Stomach (tissue), 9 donors: ENCODE data around the gene ENOX1. TPM values are rescaled to one million over a fixed set of nuclear protein-coding genes. Genes with fewer than 3 reads are reported as not detected.

ENCODE experiments used
- DNase-seq, 2 donors: peaks; one replicate each; pipeline versions ENCODE4 v3.0.0 to v3.0.0-alpha.2; 2013 to 2019
- H3K27ac ChIP-seq, 5 donors: fragments of 200-600 bp in 4 of 5; sonication (generic) in 4 of 5; one replicate each; pipeline ENCODE4 v1.5.1; 2013 to 2019; ENCODE audit warnings: mild to moderate bottlenecking in 1 of 5, moderate library complexity in 1 of 5
- H3K27me3 ChIP-seq, 3 donors: fragments of 200-600 bp; sonication (generic); one replicate each; pipeline ENCODE4 v1.5.1; 2017 to 2019; ENCODE audit warnings: mixed run types in 1 of 3
- H3K36me3 ChIP-seq, 4 donors: fragments of 200-600 bp; sonication (generic); 1 replicate in 3 of 4; 2 replicates in 1 of 4; pipeline ENCODE4 v1.5.1; 2016 to 2019
- H3K4me1 ChIP-seq, 4 donors: fragments of 200-600 bp; sonication (generic); one replicate each; pipeline ENCODE4 v1.5.1; 2016 to 2019
- H3K4me3 ChIP-seq, 4 donors: fragments of 200-600 bp; sonication (generic) in 3 of 4; one replicate each; pipeline ENCODE4 v1.5.1; 2016 to 2019; ENCODE audit warnings: mild to moderate bottlenecking in 1 of 4
- H3K9me3 ChIP-seq, 4 donors: fragments of 200-600 bp; sonication (generic); one replicate each; pipeline ENCODE4 v1.5.1; 2016 to 2019
- CTCF ChIP-seq, 7 experiments: fragments of 450-650 bp in 4 of 7; fragments of 200-600 bp in 3 of 7; sonication (generic) in 3 of 7; IDR thresholded peaks; one replicate each; pipeline ENCODE4 v1.5.1; 2016 to 2019; ENCODE audit warnings: antibody characterized with exemption in 7 of 7, control low read depth in 2 of 7, mild to moderate bottlenecking in 1 of 7
- EP300 ChIP-seq: sonication (generic); formaldehyde crosslinking; IDR thresholded peaks from one replicate; pipeline ENCODE4 v1.6.1; 2017; ENCODE audit warnings: antibody characterized with exemption
- POLR2A ChIP-seq, 4 donors: fragments of 450-650 bp; IDR thresholded peaks; one replicate each; pipeline ENCODE4 v1.6.1; 2016; ENCODE audit warnings: antibody characterized with exemption in 4 of 4, control low read depth in 2 of 4, mild to moderate bottlenecking in 1 of 4, moderate library complexity in 1 of 4
- POLR2AphosphoS5 ChIP-seq, 3 donors: sonication (generic); formaldehyde crosslinking; IDR thresholded peaks; one replicate each; pipeline ENCODE4 v1.6.1; 2016; ENCODE audit warnings: antibody characterized with exemption in 3 of 3
- WGBS, 5 donors: extraction: QIAGEN DNeasy Blood & Tissue Kit in 3 of 5; methylation state at CpG; one replicate each; pipeline versions ENCODE4 v1.1.5 to v1.1.7; 2013 to 2018; 5-methylcytosine and 5-hydroxymethylcytosine counted together
- intact Hi-C: fragments of 100-400 bp; cut with DNase I; formaldehyde crosslinking; loops from one replicate; pipeline ENCODE4 v1.15.1; 2023; ENCODE audit warnings: low total_unique reads
- polyA plus RNA-seq, 3 donors: library from polyadenylated mRNA; stranded (reverse); fragments of 200-250 nt; gene quantifications; one replicate each; pipeline ENCODE4 v1.2.3, GENCODE V29; 2013
- total RNA-seq, 5 donors: library from RNA; depleted of rRNA; stranded (reverse); fragments of >200 nt; gene quantifications; one replicate each; pipeline versions ENCODE4 v1.1.0 to v1.2.3, GENCODE V29; 2014 to 2016
- donor health status: healthy with polysubstance abuse.
- donor health status: Bipolar disorder and iron deficiency.
- donor health status: healthy.

Gene ENOX1
- total and polyA plus RNA-seq, 8 donors, result 0.46 to 6.2 (median 1.4) TPM; not detected in 1

GRCh38 chr13:43266936-43267615 is 519.7 kb downstream of the ENOX1 start:
- Histone ChIP-seq H3K9me3 (no peaks in the 10 kb centered on the region), H3K4me1 (peaks cover 12 to 30% (median 21%) of the 10 kb centered on the region in 4 donors), H3K27me3 (no peaks in the 10 kb centered on the region), H3K27ac (no peak overlapping the region), H3K36me3 (no peaks in the 10 kb centered on the region), H3K4me3 (no peak overlapping the region)
- intact Hi-C loops, result no loop called here
- WGBS, 5 donors, result 83 to 88% (median 84%) methylated on average over 9 of the region's 9 CpGs
- DNase-seq, result peak in 1 of 2 donors; percentile 24
- TF ChIP-seq POLR2AphosphoS5 (IDR thresholded peaks at IDR 0.05) (no peak), CTCF (IDR thresholded peaks at IDR 0.05) (no peak), POLR2A (IDR thresholded peaks at IDR 0.05) (no peak), EP300 (no peak)

DNA sequence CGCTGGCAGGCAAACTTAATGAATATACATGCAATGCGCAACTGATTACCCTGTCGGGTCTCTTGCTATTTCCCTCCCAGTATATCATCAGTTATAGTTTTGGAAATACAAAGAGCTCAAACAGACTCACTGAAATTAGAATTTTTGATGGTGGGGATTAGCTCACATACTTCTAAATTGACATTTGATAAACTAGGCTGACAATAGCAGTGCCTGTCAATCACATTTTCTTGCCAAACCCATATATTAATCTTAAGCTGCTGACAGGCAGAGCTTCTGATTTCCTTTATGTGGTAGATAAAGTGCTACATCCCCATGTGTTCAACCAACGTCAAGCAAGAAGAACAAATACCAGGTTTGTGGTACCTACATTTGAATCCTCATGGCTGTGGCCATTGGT is 521.7 kb downstream of the ENOX1 start:
- DNase-seq, result no peak
- H3K4me1 ChIP-seq, result peaks cover 7 to 18% (median 15%) of the 10 kb centered on the region in 4 donors
- no peaks in the 10 kb centered on the region for H3K36me3 ChIP-seq
- no peaks in the 10 kb centered on the region for H3K9me3 ChIP-seq
- H3K4me3 ChIP-seq, result no peak overlapping the region
- WGBS, 5 donors, result 56 to 70% (median 67%) methylated on average over 4 of the region's 4 CpGs
- no peak overlapping the region for H3K27ac ChIP-seq
- TF ChIP-seq POLR2AphosphoS5 (IDR thresholded peaks at IDR 0.05) (no peak), EP300 (no peak), POLR2A (IDR thresholded peaks at IDR 0.05) (no peak), CTCF (IDR thresholded peaks at IDR 0.05) (no peak)
- no peaks in the 10 kb centered on the region for H3K27me3 ChIP-seq
- intact Hi-C loops, result no loop called here

- no peak overlapping the region for H3K27ac ChIP-seq
- WGBS, 5 donors, result 93 to 98% (median 97%) methylated on average over 1 of the region's 1 CpG
- no peak for DNase-seq
- H3K36me3 ChIP-seq, result no peaks in the 10 kb centered on the region
- no peaks in the 10 kb centered on the region for H3K27me3 ChIP-seq
- H3K9me3 ChIP-seq, result no peaks in the 10 kb centered on the region
- intact Hi-C loops, result no loop called here
- peaks cover 6 to 13% (median 9%) of the 10 kb centered on the region in 4 donors for H3K4me1 ChIP-seq
- TF ChIP-seq EP300, result no peak
- no peak for TF ChIP-seq CTCF (IDR thresholded peaks at IDR 0.05)
- no peak for TF ChIP-seq POLR2AphosphoS5 (IDR thresholded peaks at IDR 0.05)
- no peak for TF ChIP-seq POLR2A (IDR thresholded peaks at IDR 0.05)
- no peak overlapping the region for H3K4me3 ChIP-seq
Observed at GRCh38 chr13:43264458-43264857, 522.3 kb downstream of the ENOX1 start.

DNA sequence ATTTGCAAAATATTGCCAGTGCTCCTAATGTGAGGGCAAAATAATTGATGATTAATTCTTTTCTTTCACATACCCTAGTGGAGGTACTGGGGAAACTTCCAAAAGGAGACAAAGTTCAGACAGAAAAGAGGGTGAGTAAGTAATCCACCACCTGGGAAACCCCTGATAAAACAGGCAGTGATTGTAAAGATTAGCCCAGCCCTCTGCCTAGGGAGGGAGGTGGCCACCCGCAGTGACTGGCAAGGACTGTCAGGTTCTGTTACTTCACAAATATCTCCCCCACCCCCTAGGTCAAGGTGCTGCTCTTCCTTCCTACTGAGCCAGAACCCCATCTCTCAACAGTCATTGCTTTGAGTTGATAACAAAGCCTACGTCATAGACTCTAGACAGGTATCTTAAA is 523.7 kb downstream of the ENOX1 start:
- WGBS, 5 donors, result 57 to 77% (median 71%) methylated on average over 2 of the region's 2 CpGs
- TF ChIP-seq EP300, result no peak
- no peak for TF ChIP-seq POLR2A (IDR thresholded peaks at IDR 0.05)
- no peak for TF ChIP-seq CTCF (IDR thresholded peaks at IDR 0.05)
- no peak for TF ChIP-seq POLR2AphosphoS5 (IDR thresholded peaks at IDR 0.05)

More for the DNA sequence above, 523.7 kb downstream of the ENOX1 start:
- no peak overlapping the region for H3K4me3 ChIP-seq
- peaks cover 0 to under 1% (median 0%) of the 10 kb centered on the region in 4 donors for H3K4me1 ChIP-seq
- intact Hi-C loops, result no loop called here
- no peak overlapping the region for H3K27ac ChIP-seq
- no peak for DNase-seq
- no peaks in the 10 kb centered on the region for H3K9me3 ChIP-seq
- no peaks in the 10 kb centered on the region for H3K36me3 ChIP-seq
- H3K27me3 ChIP-seq, result no peaks in the 10 kb centered on the region
